Dendritic cell treated with granulocyte-macrophage colony-stimulating factor and Interleukin-4, amounts not matched to agents 40 ng/mL and 50 ng/mL, for 4 days (primary cell): ENCODE data around the gene SZT2.

Source experiments
- H3K27ac Mint-ChIP-seq: one replicate; pipeline ENCODE4 v1.8.0; 2022; ENCODE audit warnings: mild to moderate bottlenecking, mixed read lengths
- H3K27me3 Mint-ChIP-seq: one replicate; pipeline ENCODE4 v1.8.0; 2022; ENCODE audit warnings: mild to moderate bottlenecking, mixed read lengths
- H3K36me3 Mint-ChIP-seq: one replicate; pipeline ENCODE4 v1.8.0; 2022; ENCODE audit warnings: low read depth, mixed read lengths
- H3K4me1 Mint-ChIP-seq: one replicate; pipeline ENCODE4 v1.8.0; 2022; ENCODE audit warnings: low read depth, mixed read lengths
- H3K4me3 Mint-ChIP-seq: one replicate; pipeline ENCODE4 v1.8.0; 2022; ENCODE audit warnings: mild to moderate bottlenecking, moderate library complexity, mixed read lengths
- H3K9me3 Mint-ChIP-seq: one replicate; pipeline ENCODE4 v1.8.0; 2022; ENCODE audit warnings: mixed read lengths
- intact Hi-C: fragments of 100-400 bp; cut with micrococcal nuclease; formaldehyde crosslinking; loops from one replicate; pipeline ENCODE4 v1.15.0; 2022

The SZT2 gene

DNA sequence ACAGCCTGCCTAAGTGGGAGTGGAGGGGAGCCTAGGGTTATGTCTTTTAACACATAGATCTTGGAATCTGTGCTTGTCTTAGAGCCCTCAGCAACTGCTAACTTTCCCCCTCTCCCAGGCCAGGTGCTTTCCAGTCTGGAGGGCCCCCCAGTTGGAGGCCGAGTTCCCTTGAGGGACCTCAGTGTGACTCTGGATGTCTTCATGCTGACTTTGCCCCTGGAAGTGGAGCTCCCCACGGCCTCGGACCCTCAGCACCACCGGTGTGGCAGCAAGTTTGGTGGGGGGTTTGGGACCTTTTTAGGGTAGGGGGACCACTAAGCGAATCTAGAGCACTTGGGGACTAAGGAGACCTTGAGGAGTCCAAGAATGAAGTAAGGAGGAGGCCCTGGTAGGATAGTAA, 41.1 kb downstream of the SZT2 start:
- Mint-ChIP-seq H3K36me3 (no peaks in the 10 kb centered on the region), H3K4me1 (no peaks in the 10 kb centered on the region), H3K27ac (no peak overlapping the region), H3K9me3 (no peaks in the 10 kb centered on the region), H3K27me3 (no peaks in the 10 kb centered on the region), H3K4me3 (no peak overlapping the region)
- intact Hi-C loops = no loop called here

DNA sequence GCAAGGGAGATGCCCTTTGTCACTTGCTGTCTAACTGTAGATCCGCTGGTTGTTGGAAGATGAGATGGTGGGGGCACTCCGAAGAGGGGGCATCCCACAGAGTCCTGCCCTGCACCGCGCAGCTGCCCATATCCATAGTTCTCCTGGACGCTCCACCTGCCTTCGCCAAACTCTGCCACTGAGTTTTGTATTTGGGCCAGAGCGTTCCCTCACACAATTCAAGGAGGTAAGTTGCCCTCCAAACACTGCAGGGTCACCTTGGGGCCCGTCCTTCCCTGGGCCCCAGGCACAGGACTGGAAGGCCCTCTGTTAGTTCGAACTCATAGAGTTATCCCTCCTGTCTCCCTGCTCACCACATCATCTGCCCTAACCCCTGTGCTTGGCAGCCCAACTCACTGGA, 42.0 kb downstream of the SZT2 start:
- peaks cover under 1% of the 10 kb centered on the region for H3K36me3 Mint-ChIP-seq
- intact Hi-C loops = no loop called here
- no peak overlapping the region for H3K27ac Mint-ChIP-seq
- H3K27me3 Mint-ChIP-seq = no peaks in the 10 kb centered on the region
- no peaks in the 10 kb centered on the region for H3K4me1 Mint-ChIP-seq
- no peak overlapping the region for H3K4me3 Mint-ChIP-seq
- no peaks in the 10 kb centered on the region for H3K9me3 Mint-ChIP-seq

DNA sequence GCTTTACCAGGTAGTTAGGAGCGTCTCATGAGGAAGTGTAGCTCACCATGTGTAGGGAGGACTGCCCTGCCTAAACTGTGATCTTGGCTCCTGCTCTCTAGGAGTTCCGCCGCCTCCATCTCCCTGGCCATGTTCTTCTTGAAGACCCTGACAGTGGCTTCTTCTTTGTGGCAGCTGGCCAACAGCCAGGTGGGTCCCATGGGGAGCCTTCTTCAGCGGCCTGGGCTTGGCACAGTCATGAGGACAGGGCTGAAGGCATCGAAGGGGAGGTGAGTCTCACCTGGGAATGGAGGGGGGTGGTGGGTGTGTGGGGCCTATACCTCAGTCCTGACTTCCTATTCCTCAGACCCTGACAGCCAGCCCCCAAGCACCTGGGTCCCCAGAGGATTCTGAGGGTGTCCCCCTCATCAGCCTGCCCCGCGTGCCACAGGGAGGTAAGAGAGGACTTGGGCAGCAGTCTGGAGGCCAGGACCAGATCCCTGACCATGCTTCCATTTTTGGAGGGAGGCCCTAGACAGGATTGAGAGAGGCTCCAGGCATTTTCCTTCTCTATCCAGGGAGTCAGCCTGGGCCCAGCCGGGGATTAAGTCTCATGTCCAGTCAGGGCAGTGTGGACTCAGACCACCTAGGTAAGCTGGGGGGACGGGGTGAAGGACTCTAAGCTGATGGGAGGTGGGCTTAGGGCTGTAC, 42.6 kb downstream of the SZT2 start:
- intact Hi-C loops = no loop called here
- no peaks in the 10 kb centered on the region for H3K9me3 Mint-ChIP-seq
- H3K27me3 Mint-ChIP-seq = no peaks in the 10 kb centered on the region
- H3K4me1 Mint-ChIP-seq = no peaks in the 10 kb centered on the region
- no peak overlapping the region for H3K27ac Mint-ChIP-seq
- H3K4me3 Mint-ChIP-seq = no peak overlapping the region
- H3K36me3 Mint-ChIP-seq = peaks cover 7% of the 10 kb centered on the region

- intact Hi-C loops = no loop called here
- no peaks in the 10 kb centered on the region for H3K4me1 Mint-ChIP-seq
- H3K4me3 Mint-ChIP-seq = no peak overlapping the region
- peaks cover 13% of the 10 kb centered on the region for H3K36me3 Mint-ChIP-seq
- H3K27ac Mint-ChIP-seq = no peak overlapping the region
- no peaks in the 10 kb centered on the region for H3K27me3 Mint-ChIP-seq
- no peaks in the 10 kb centered on the region for H3K9me3 Mint-ChIP-seq
Observed at GRCh38 chr1:43432907-43433306, 43.2 kb downstream of the SZT2 start.

- Mint-ChIP-seq H3K4me1 (no peaks in the 10 kb centered on the region), H3K9me3 (no peaks in the 10 kb centered on the region), H3K4me3 (no peak overlapping the region), H3K36me3 (peaks cover 26% of the 10 kb centered on the region), H3K27ac (no peak overlapping the region), H3K27me3 (no peaks in the 10 kb centered on the region)
- intact Hi-C loops = no loop called here
Observed at GRCh38 chr1:43434256-43434655, 44.6 kb downstream of the SZT2 start.

DNA sequence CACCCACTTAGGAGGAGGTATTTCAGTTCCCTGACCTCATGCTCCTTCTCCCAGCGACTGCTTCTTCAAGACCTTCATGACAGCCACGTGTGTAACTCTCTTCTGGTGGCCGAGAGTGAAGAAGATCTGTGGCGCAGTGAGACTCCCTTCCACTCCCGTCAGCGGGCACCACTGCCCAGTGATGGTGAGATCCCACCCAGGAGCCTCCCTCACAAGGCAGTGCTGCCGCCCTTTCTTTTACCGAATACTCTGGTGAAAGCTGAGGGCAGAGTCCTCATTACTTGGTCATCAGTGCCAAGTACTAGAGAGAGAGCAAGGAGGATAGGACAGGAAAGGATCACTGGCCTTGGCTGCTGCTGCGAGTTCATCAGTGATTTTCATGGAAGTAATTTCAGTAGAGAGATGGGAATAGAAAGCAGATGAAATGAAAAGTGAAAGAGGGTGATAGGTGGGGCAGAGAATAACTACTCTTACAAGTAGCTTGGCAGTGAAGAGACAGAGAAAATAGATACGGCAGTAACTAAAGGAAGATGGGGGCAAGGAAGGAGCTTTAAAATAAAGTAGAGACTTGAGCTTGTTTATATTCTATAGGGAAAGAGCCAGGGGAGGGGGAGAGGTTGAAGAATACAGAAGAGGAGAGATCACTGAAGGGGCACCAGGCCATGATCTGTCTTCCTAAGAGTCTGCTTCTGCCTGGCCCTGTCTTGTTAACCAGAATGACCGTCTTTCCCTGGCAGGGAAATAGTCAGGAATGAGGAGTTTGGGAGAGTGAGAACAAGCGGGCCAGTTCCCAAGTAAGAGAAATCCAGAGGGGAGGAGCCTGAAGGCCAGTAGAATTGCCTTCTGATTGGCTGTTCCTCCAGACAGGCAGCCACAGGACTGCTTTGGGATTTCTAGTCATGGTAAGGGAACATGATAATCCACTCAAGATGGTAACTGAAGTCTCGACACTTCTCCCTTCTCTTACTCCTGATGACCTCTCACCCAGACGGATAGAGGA, 45.7 kb downstream of the SZT2 start:
- Mint-ChIP-seq H3K36me3 (peaks cover 38% of the 10 kb centered on the region), H3K4me1 (no peaks in the 10 kb centered on the region), H3K27ac (no peak overlapping the region), H3K4me3 (no peak overlapping the region), H3K27me3 (no peaks in the 10 kb centered on the region), H3K9me3 (no peaks in the 10 kb centered on the region)
- intact Hi-C loops = no loop called here

- Mint-ChIP-seq H3K27ac (no peak overlapping the region), H3K4me3 (no peak overlapping the region), H3K9me3 (no peaks in the 10 kb centered on the region), H3K36me3 (peaks cover 47% of the 10 kb centered on the region), H3K4me1 (no peaks in the 10 kb centered on the region), H3K27me3 (no peaks in the 10 kb centered on the region)
- intact Hi-C loops = no loop called here
Observed at GRCh38 chr1:43436371-43436770, 46.7 kb downstream of the SZT2 start.

DNA sequence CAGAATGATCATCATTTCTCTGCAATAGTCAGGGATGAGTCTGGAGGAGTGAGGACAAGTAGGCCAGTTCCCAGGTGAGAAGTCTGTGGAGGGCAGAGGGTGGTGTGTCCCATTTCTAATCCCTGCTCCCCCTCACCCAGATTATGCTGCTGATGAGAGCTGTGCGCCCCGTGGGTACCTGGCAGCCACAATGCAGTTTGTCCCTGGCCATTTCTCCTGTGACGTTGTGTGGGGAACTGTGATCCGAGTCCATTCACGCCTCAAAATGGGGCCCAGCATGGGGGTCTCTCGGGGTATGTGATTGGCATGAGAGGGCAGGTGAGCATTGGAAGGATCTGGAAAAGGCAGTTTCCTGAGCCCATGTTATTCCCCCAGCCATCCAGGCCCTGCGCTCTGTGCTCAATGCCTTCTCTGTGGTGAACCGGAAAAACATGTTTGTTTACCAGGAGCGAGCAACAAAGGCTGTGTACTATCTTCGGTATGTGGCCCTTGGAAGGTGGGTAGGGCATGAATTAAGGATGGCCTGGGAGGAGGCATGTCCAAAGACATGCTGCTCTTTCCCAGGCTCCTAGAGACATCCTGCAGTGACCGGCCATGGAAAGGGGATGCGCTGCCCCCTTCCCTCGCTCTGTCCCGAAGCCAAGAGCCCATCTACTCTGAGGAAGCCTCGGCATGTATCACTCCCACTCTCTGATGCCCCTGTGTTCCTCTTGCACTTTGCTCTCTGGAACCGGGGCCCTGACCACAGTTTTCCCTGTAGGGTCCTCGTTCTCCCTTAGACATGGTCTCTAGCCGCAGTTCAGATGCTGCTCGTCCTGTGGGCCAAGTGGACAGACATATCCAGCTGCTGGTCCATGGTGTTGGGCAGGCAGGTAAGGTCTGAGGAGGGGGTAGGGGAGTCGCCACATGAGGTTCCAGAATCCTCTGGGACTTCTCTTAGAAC, 47.6 kb downstream of the SZT2 start:
- Mint-ChIP-seq H3K4me3 (no peak overlapping the region), H3K9me3 (no peaks in the 10 kb centered on the region), H3K36me3 (peaks cover 57% of the 10 kb centered on the region), H3K4me1 (no peaks in the 10 kb centered on the region), H3K27ac (no peak overlapping the region), H3K27me3 (no peaks in the 10 kb centered on the region)
- intact Hi-C loops = no loop called here

GRCh38 chr1:43438006-43438405, 48.3 kb downstream of the SZT2 start:
- Mint-ChIP-seq H3K36me3 (peaks cover 64% of the 10 kb centered on the region), H3K27ac (no peak overlapping the region), H3K4me3 (no peak overlapping the region), H3K9me3 (no peaks in the 10 kb centered on the region), H3K4me1 (no peaks in the 10 kb centered on the region), H3K27me3 (no peaks in the 10 kb centered on the region)
- intact Hi-C loops = no loop called here

- intact Hi-C loops = no loop called here
- H3K9me3 Mint-ChIP-seq = no peaks in the 10 kb centered on the region
- H3K4me1 Mint-ChIP-seq = no peaks in the 10 kb centered on the region
- H3K4me3 Mint-ChIP-seq = no peak overlapping the region
- no peak overlapping the region for H3K27ac Mint-ChIP-seq
- H3K27me3 Mint-ChIP-seq = no peaks in the 10 kb centered on the region
- peaks cover 69% of the 10 kb centered on the region for H3K36me3 Mint-ChIP-seq
Observed at GRCh38 chr1:43438576-43438952, 48.9 kb downstream of the SZT2 start.

DNA sequence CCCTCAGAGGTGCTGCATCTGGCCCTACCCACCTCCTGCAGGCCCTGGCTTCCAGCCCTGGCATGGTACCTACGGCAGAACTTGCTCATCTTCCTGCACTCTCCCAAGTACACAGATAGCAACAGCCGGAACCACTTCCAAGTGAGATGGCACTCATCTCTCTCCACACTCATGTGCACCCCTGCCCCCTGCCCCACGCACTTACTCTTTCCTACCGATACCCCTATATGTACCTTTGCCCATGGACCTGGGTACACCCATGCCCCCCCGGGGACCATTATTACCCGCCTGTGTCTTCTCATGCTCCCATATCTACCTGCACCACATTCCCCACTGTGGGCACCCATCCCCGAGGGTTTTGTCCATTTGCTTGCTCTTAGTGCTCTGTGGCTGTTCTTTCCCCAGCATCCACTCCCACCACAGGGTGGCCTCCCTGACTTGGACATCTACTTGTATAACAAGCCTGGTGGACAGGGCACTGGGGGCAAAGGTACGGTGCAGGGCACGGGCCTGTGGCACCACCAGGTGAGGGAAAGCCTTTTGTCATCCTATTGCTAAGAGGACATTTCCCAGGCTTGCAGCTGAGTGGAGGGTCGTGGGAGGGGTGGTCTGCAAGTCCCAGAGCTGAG, 49.4 kb downstream of the SZT2 start:
- Mint-ChIP-seq H3K27ac (no peak overlapping the region), H3K4me1 (no peaks in the 10 kb centered on the region), H3K36me3 (peaks cover 74% of the 10 kb centered on the region), H3K9me3 (no peaks in the 10 kb centered on the region), H3K27me3 (no peaks in the 10 kb centered on the region), H3K4me3 (no peak overlapping the region)
- intact Hi-C loops = no loop called here

GRCh38 chr1:43439781-43440180, 50.1 kb downstream of the SZT2 start:
- Mint-ChIP-seq H3K9me3 (no peaks in the 10 kb centered on the region), H3K4me1 (no peaks in the 10 kb centered on the region), H3K36me3 (peaks cover 81% of the 10 kb centered on the region), H3K4me3 (no peak overlapping the region), H3K27me3 (no peaks in the 10 kb centered on the region), H3K27ac (no peak overlapping the region)
- intact Hi-C loops = no loop called here

- intact Hi-C loops = no loop called here
- Mint-ChIP-seq H3K27me3 (no peaks in the 10 kb centered on the region), H3K4me1 (no peaks in the 10 kb centered on the region), H3K27ac (no peak overlapping the region), H3K9me3 (no peaks in the 10 kb centered on the region), H3K4me3 (no peak overlapping the region), H3K36me3 (peaks cover 87% of the 10 kb centered on the region)
Observed at GRCh38 chr1:43440358-43440757, 50.7 kb downstream of the SZT2 start.
